Liver (tissue), 5 donors: Measurements from ENCODE around the gene LASP1. TPM values are rescaled to one million over a fixed set of nuclear protein-coding genes. Genes with fewer than 3 reads are reported as not detected.

Source experiments
- polyA plus RNA-seq, 2 donors: library from polyadenylated mRNA; stranded (reverse) in 1 of 2; unstranded in 1 of 2; fragments of 200-250 nt in 1 of 2; fragments of >200 nt in 1 of 2; fragmentation: Nextera tagmentation in 1 of 2; extraction: Ambion mirVana in 1 of 2; gene quantifications; one replicate each; pipeline versions ENCODE4 v1.2.1 to v1.2.3, GENCODE V29; 2013 to 2015
- small RNA-seq: library from RNA; depleted of rRNA; stranded (forward); fragments of <200 nt; gene quantifications from one replicate; pipeline ENCODE3, GENCODE V24; 2014
- total RNA-seq, 2 donors: library from RNA; depleted of rRNA; stranded (reverse); fragments of >200 nt; gene quantifications; one replicate each; pipeline ENCODE4 v1.2.3, GENCODE V29; 2014
- donor health status: healthy.
- donor health status: healthy.
- donor health status: healthy.

Gene LASP1
- total and polyA plus RNA-seq, 4 donors: 18.2 to 77.7 (median 68.4) TPM

Small RNAs within 50 kb of the gene (small RNA-seq; reads per million reads assigned to genes)
- gene MIR4727: not detected
- gene MIR6779: not detected
- gene SNORA21: not detected
- gene SNORA21B: not detected

Other genes starting within 250 kb of the LASP1 start
- 1 to 10 TPM in 1 of 2 donors, under 1 TPM in 1; 0.37 to 1.8 TPM for gene EPOP, start 195.1 kb upstream of the LASP1 start, total RNA-seq
- gene EPOP, start 195.1 kb upstream of the LASP1 start, polyA plus RNA-seq: 1 to 10 TPM in 1 of 2 donors, under 1 TPM in 1; 0.32 to 1.9 TPM
- 10 to 100 TPM in 1 of 2 donors, 1 to 10 TPM in 1; 8.5 to 22.8 TPM for gene MLLT6, start 164.8 kb upstream of the LASP1 start, total RNA-seq
- 1 to 10 TPM; 3.3 to 7.7 TPM for gene MLLT6, start 164.8 kb upstream of the LASP1 start, polyA plus RNA-seq
- gene CISD3, start 139.7 kb upstream of the LASP1 start, total RNA-seq: 1 to 10 TPM; 4.5 to 9.0 TPM
- gene CISD3, start 139.7 kb upstream of the LASP1 start, polyA plus RNA-seq: 100 to 1,000 TPM in 1 of 2 donors, 10 to 100 TPM in 1; 65.6 to 152 TPM
- 1 to 10 TPM; 1.2 to 2.2 TPM for gene PCGF2, start 121.7 kb upstream of the LASP1 start, total RNA-seq
- 1 to 10 TPM; 1.3 to 3.2 TPM for gene PCGF2, start 121.7 kb upstream of the LASP1 start, polyA plus RNA-seq
- 100 to 1,000 TPM; 121 to 137 TPM for gene PSMB3, start 117.3 kb upstream of the LASP1 start, total RNA-seq
- 100 to 1,000 TPM; 200 to 279 TPM for gene PSMB3, start 117.3 kb upstream of the LASP1 start, polyA plus RNA-seq
- gene PIP4K2B, start 70.5 kb upstream of the LASP1 start, total RNA-seq: 10 to 100 TPM; 18.2 to 21.5 TPM
- 1 to 10 TPM; 2.4 to 9.0 TPM for gene PIP4K2B, start 70.5 kb upstream of the LASP1 start, polyA plus RNA-seq
- gene CWC25, start 44.7 kb upstream of the LASP1 start, total RNA-seq: 1 to 10 TPM; 5.7 to 10.0 TPM
- gene CWC25, start 44.7 kb upstream of the LASP1 start, polyA plus RNA-seq: 1 to 10 TPM; 6.2 to 8.6 TPM
- gene RPL23, start 16.3 kb upstream of the LASP1 start, total RNA-seq: 100 to 1,000 TPM; 284 to 797 TPM
- 100 to 1,000 TPM; 552 to 740 TPM for gene RPL23, start 16.3 kb upstream of the LASP1 start, polyA plus RNA-seq
- not detected for gene FBXO47, start 97.3 kb downstream of the LASP1 start, total RNA-seq
- not detected for gene FBXO47, start 97.3 kb downstream of the LASP1 start, polyA plus RNA-seq